ENCODE results near the gene PRSS37.

PRSS37 gene, protein sequence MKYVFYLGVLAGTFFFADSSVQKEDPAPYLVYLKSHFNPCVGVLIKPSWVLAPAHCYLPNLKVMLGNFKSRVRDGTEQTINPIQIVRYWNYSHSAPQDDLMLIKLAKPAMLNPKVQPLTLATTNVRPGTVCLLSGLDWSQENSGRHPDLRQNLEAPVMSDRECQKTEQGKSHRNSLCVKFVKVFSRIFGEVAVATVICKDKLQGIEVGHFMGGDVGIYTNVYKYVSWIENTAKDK

DNA sequence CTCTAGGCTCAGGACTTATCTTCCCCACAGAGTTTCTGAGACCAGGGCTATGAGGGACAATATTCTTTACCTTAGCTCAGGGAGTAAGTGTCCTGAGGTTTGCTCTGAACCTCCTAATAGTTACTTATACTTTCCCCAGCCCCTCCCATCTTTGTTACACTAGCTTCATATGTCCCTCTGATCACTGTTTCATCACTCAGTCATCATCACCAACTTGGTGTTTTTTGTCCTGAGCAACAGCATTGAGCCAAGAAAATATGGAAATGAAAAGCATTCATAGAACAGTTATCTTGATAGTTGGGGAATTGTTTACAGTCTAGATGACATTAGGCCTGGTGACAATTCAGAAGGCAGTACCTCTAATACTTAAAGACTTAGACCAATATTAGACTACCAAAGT is at the start of gene PRSS37:
Gene PRSS37, minus strand, starts transcription at position 101 of the 400 bp plus-strand sequence. CDS start 436 bp downstream, outside the sequence.
- no peak for TF ChIP-seq FOXP2 (optimal IDR thresholded peaks at IDR 0.05; ENCODE audit: control extremely low read depth, extremely low read length, insufficient read depth)
- no peak for TF ChIP-seq POLR2AphosphoS5 (IDR thresholded peaks at IDR 0.05; ENCODE audit: borderline replicate concordance, low read depth, low read length)
- no peak for TF ChIP-seq EZH2 (IDR thresholded peaks at IDR 0.05)
- H3K36me3 ChIP-seq (ENCODE audit: insufficient read depth, low read length), result no peaks in the 10 kb centered on the region
- no peak for DNase-seq (ENCODE audit: low read depth, low spot score)

DNA sequence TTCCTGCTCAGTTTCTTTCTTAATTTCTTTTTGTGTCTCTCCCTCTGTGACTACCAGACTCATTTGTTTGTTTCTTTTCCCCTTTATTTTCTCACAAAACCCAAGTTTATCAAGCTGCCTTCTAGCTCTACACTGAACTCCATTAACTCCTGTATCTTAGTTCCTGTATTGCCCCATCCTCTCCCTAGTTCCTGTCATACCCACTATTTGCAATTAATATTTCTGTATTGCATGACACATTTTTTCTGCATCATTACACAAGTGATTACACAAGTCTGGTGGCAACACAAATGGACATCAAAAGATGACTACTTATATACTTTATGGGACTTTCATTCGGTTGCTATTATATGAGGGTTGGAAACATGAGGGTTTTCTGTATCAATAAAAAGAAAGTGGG is 48.0 kb upstream of the PRSS37 start:
- no peaks in the 10 kb centered on the region for H3K9me3 ChIP-seq (ENCODE audit: low read depth, low read length)
- H3K9ac ChIP-seq (ENCODE audit: insufficient read length), result no peak overlapping the region
- TF ChIP-seq EZH2 (IDR thresholded peaks at IDR 0.05), result no peak
- TF ChIP-seq FOXP2 (optimal IDR thresholded peaks at IDR 0.05; ENCODE audit: control extremely low read depth, extremely low read length, insufficient read depth), result no peak
- TF ChIP-seq POLR2AphosphoS5 (IDR thresholded peaks at IDR 0.05; ENCODE audit: borderline replicate concordance, low read depth, low read length), result no peak
- H3K27ac ChIP-seq, result no peak overlapping the region
- H3K36me3 ChIP-seq (ENCODE audit: insufficient read depth, low read length), result no peaks in the 10 kb centered on the region
- DNase-seq (ENCODE audit: low read depth, low spot score), result no peak
- H3K4me3 ChIP-seq, result no peak overlapping the region

More for the DNA sequence above, at the start of gene PRSS37:
- Histone ChIP-seq H3K4me3 (no peak within 1 kb of the TSS), H3K27ac (no peak within 1 kb of the TSS), H3K9me3 (ENCODE audit: low read depth, low read length) (no peaks in the 10 kb centered on the region), H3K9ac (ENCODE audit: insufficient read length) (no peak within 1 kb of the TSS)

DNA sequence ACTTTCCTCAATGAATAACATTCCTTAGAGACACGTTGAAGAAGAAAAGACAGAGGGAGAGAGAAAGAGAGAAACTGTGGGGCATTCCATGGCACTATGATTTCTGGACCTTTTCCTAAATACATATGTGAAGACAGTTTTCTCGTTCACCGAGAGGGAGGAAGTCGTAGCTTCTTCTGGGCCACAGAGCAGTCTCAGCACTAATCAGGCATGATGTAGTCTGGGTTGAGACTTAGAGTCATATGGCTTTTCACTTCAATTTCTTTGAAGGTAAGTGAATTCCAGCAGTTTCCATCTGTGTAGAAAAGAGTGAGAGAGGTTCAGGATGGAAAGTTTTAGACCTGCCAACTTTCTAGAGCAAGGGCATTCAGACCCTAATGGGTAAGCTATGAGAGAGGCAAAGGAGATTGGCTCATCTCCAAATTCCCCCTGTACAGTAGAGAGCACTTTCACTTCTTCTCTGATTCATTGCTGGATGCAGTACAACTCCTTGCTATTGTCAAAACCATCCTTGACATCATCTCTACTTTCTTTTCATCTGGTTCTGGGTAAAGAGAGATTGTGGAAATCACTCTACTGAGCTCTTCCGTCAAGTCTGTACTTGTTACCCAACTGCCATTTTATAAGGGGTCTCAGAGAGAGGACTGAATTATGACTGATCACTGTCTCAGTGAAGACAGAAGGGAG is 43.4 kb upstream of the PRSS37 start:
- H3K4me3 ChIP-seq, result no peak overlapping the region
- no peaks in the 10 kb centered on the region for H3K9me3 ChIP-seq (ENCODE audit: low read depth, low read length)
- TF ChIP-seq POLR2AphosphoS5 (IDR thresholded peaks at IDR 0.05; ENCODE audit: borderline replicate concordance, low read depth, low read length), result no peak
- no peak for TF ChIP-seq EZH2 (IDR thresholded peaks at IDR 0.05)
- no peak for TF ChIP-seq FOXP2 (optimal IDR thresholded peaks at IDR 0.05; ENCODE audit: control extremely low read depth, extremely low read length, insufficient read depth)
- no peak for DNase-seq (ENCODE audit: low read depth, low spot score)
- no peak overlapping the region for H3K9ac ChIP-seq (ENCODE audit: insufficient read length)
- no peak overlapping the region for H3K27ac ChIP-seq
- no peaks in the 10 kb centered on the region for H3K36me3 ChIP-seq (ENCODE audit: insufficient read depth, low read length)

- no peak overlapping the region for H3K4me3 ChIP-seq
- H3K9me3 ChIP-seq (ENCODE audit: low read depth, low read length), result no peaks in the 10 kb centered on the region
- no peaks in the 10 kb centered on the region for H3K36me3 ChIP-seq (ENCODE audit: insufficient read depth, low read length)
- no peak overlapping the region for H3K9ac ChIP-seq (ENCODE audit: insufficient read length)
- H3K27ac ChIP-seq, result no peak overlapping the region
- no peak for DNase-seq (ENCODE audit: low read depth, low spot score)
- no peak for TF ChIP-seq EZH2 (IDR thresholded peaks at IDR 0.05)
- TF ChIP-seq FOXP2 (optimal IDR thresholded peaks at IDR 0.05; ENCODE audit: control extremely low read depth, extremely low read length, insufficient read depth), result no peak
- no peak for TF ChIP-seq POLR2AphosphoS5 (IDR thresholded peaks at IDR 0.05; ENCODE audit: borderline replicate concordance, low read depth, low read length)
Measured at GRCh38 chr7:141880960-141881359, 39.7 kb upstream of the PRSS37 start.

DNA sequence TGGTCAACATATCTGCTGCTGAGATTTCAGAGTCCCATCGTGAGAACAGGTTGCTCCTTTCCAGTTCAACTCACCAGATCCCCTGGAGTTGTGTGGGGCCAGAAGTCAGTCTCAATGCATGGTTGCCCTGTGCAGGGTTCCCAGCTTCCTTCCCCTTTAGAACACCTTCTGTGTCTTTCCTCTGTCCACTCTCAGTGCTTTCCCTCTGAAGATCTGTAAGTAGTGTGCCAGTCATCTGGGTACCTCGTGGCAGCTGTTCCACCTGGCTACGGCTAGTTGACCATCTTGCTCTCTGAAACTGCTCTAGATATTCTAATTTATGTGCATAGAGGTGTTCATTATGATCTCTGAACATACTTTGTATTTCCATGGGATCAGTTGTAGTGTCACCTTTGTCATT is 36.1 kb upstream of the PRSS37 start:
- Histone ChIP-seq H3K4me3 (no peak overlapping the region), H3K36me3 (ENCODE audit: insufficient read depth, low read length) (no peaks in the 10 kb centered on the region), H3K9ac (ENCODE audit: insufficient read length) (no peak overlapping the region), H3K9me3 (ENCODE audit: low read depth, low read length) (no peaks in the 10 kb centered on the region), H3K27ac (no peak overlapping the region)
- no peak for DNase-seq (ENCODE audit: low read depth, low spot score)
- TF ChIP-seq EZH2 (IDR thresholded peaks at IDR 0.05), result no peak
- TF ChIP-seq FOXP2 (optimal IDR thresholded peaks at IDR 0.05; ENCODE audit: control extremely low read depth, extremely low read length, insufficient read depth), result no peak
- TF ChIP-seq POLR2AphosphoS5 (IDR thresholded peaks at IDR 0.05; ENCODE audit: borderline replicate concordance, low read depth, low read length), result no peak

DNA sequence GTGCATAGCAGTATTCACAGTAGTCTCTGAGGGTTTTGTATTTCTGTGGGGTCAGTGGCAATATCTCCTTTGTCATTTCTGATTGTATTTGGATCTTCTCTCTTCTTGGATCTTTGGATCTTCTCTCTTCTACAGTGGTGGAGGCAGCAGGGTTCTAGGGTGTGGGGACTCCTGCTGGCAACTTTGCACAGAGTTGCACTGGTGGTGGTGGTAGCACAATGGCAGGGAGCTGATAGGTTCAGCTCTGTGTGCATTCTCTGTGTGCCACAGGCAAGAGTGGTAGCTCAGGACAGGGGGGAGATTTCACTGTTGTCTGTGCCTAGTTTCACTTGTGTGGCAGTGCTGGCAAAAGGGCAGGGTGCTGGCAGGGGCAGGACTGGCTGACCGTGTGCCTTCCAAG is 35.1 kb upstream of the PRSS37 start:
- Histone ChIP-seq H3K4me3 (no peak overlapping the region), H3K9ac (ENCODE audit: insufficient read length) (no peak overlapping the region), H3K27ac (no peak overlapping the region), H3K36me3 (ENCODE audit: insufficient read depth, low read length) (no peaks in the 10 kb centered on the region), H3K9me3 (ENCODE audit: low read depth, low read length) (no peaks in the 10 kb centered on the region)
- no peak for DNase-seq (ENCODE audit: low read depth, low spot score)
- TF ChIP-seq EZH2 (IDR thresholded peaks at IDR 0.05), result no peak
- TF ChIP-seq FOXP2 (optimal IDR thresholded peaks at IDR 0.05; ENCODE audit: control extremely low read depth, extremely low read length, insufficient read depth), result no peak
- TF ChIP-seq POLR2AphosphoS5 (IDR thresholded peaks at IDR 0.05; ENCODE audit: borderline replicate concordance, low read depth, low read length), result no peak

DNA sequence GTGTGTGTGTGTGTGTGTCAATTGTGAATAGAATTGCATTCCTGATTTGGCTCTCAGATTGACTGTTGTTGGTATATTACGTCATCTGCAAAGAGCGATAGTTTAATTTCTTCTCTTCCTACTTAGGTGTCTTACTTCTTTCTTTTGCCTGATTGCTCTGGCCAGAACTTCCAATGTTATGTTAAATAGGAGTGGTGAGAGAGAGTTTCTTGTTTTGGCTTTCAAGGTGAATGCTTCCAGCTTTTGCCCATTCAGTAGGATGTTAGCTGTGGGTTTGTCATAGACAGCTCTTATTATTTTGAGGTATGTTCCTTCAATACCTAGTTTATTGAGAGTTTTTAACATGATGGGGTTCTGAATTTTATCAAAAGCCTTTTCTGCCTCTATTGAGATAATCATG is 34.2 kb upstream of the PRSS37 start:
- no peak for TF ChIP-seq FOXP2 (optimal IDR thresholded peaks at IDR 0.05; ENCODE audit: control extremely low read depth, extremely low read length, insufficient read depth)
- TF ChIP-seq POLR2AphosphoS5 (IDR thresholded peaks at IDR 0.05; ENCODE audit: borderline replicate concordance, low read depth, low read length), result no peak
- TF ChIP-seq EZH2 (IDR thresholded peaks at IDR 0.05), result no peak
- no peaks in the 10 kb centered on the region for H3K36me3 ChIP-seq (ENCODE audit: insufficient read depth, low read length)
- no peaks in the 10 kb centered on the region for H3K9me3 ChIP-seq (ENCODE audit: low read depth, low read length)
- H3K4me3 ChIP-seq, result no peak overlapping the region
- H3K27ac ChIP-seq, result no peak overlapping the region
- no peak overlapping the region for H3K9ac ChIP-seq (ENCODE audit: insufficient read length)
- no peak for DNase-seq (ENCODE audit: low read depth, low spot score)

GRCh38 chr7:141874787-141875186 is 33.5 kb upstream of the PRSS37 start:
- DNase-seq (ENCODE audit: low read depth, low spot score), result no peak
- no peak overlapping the region for H3K27ac ChIP-seq
- no peak for TF ChIP-seq EZH2 (IDR thresholded peaks at IDR 0.05)
- TF ChIP-seq POLR2AphosphoS5 (IDR thresholded peaks at IDR 0.05; ENCODE audit: borderline replicate concordance, low read depth, low read length), result no peak
- no peak for TF ChIP-seq FOXP2 (optimal IDR thresholded peaks at IDR 0.05; ENCODE audit: control extremely low read depth, extremely low read length, insufficient read depth)
- H3K4me3 ChIP-seq, result no peak overlapping the region
- no peaks in the 10 kb centered on the region for H3K9me3 ChIP-seq (ENCODE audit: low read depth, low read length)
- no peak overlapping the region for H3K9ac ChIP-seq (ENCODE audit: insufficient read length)
- no peaks in the 10 kb centered on the region for H3K36me3 ChIP-seq (ENCODE audit: insufficient read depth, low read length)

Measured in SK-N-MC (cell line).